Spleen (tissue), 11 donors: ENCODE data around the gene PRR30. TPM values are rescaled to one million over a fixed set of nuclear protein-coding genes. Genes with fewer than 3 reads are reported as not detected.

Source experiments
- DNase-seq: peaks from one replicate; pipeline ENCODE4 v3.0.0-alpha.2; 2020
- H3K27ac ChIP-seq, 8 donors: fragments of 200-600 bp; sonication (generic) in 7 of 8; 1 replicate in 4 of 8; 2 replicates in 4 of 8; pipeline versions ENCODE4 v1.5.0 to v1.8.0; 2016 to 2021; ENCODE audit warnings: inconsistent platforms in 4 of 8, mild to moderate bottlenecking in 4 of 8, moderate library complexity in 1 of 8
- H3K27me3 ChIP-seq, 7 donors: fragments of 200-600 bp; sonication (generic) in 6 of 7; replicated peaks in 1 of 7; 1 replicate in 4 of 7; 2 replicates in 3 of 7; pipeline versions ENCODE4 v1.5.0 to v1.8.0; 2016 to 2021; ENCODE audit warnings: inconsistent platforms in 3 of 7, mild to moderate bottlenecking in 1 of 7
- H3K36me3 ChIP-seq, 6 donors: fragments of 200-600 bp; sonication (generic) in 5 of 6; 1 replicate in 4 of 6; 2 replicates in 2 of 6; pipeline versions ENCODE4 v1.5.0 to v1.8.0; 2016 to 2021; ENCODE audit warnings: inconsistent platforms in 2 of 6
- H3K4me1 ChIP-seq, 6 donors: fragments of 200-600 bp; sonication (generic) in 5 of 6; 1 replicate in 3 of 6; 2 replicates in 3 of 6; pipeline versions ENCODE4 v1.5.0 to v1.8.0; 2016 to 2021; ENCODE audit warnings: inconsistent platforms in 3 of 6
- H3K4me3 ChIP-seq, 8 donors: fragments of 200-600 bp; sonication (generic) in 7 of 8; 1 replicate in 4 of 8; 2 replicates in 4 of 8; pipeline versions ENCODE4 v1.5.0 to v1.8.0; 2016 to 2021; ENCODE audit warnings: inconsistent platforms in 4 of 8, mild to moderate bottlenecking in 4 of 8, moderate library complexity in 2 of 8
- H3K9me3 ChIP-seq, 8 donors: fragments of 200-600 bp; sonication (generic) in 7 of 8; 1 replicate in 4 of 8; 2 replicates in 4 of 8; pipeline versions ENCODE4 v1.5.0 to v1.8.0; 2016 to 2021; ENCODE audit warnings: inconsistent platforms in 4 of 8
- POLR2A ChIP-seq, 3 donors: fragments of 450-650 bp; IDR thresholded peaks; one replicate each; pipeline ENCODE4 v1.5.1; 2017; ENCODE audit warnings: antibody characterized with exemption in 3 of 3, mild to moderate bottlenecking in 1 of 3
- POLR2AphosphoS5 ChIP-seq, 3 donors: sonication (generic); formaldehyde crosslinking; IDR thresholded peaks; one replicate each; pipeline ENCODE4 v1.5.1; 2017; ENCODE audit warnings: antibody characterized with exemption in 3 of 3
- WGBS, 5 donors: extraction: QIAGEN DNeasy Blood & Tissue Kit in 3 of 5; methylation state at CpG; one replicate each; pipeline versions ENCODE4 v1.1.5 to v1.1.7; 2013 to 2018; 5-methylcytosine and 5-hydroxymethylcytosine counted together
- intact Hi-C: fragments of 100-400 bp; cut with DNase I; formaldehyde crosslinking; loops from one replicate; pipeline ENCODE4 v1.15.0; 2023; ENCODE audit warnings: low total_unique reads
- polyA plus RNA-seq, 3 donors: library from polyadenylated mRNA; stranded (reverse); fragments of 200-250 nt; gene quantifications; one replicate each; pipeline ENCODE4 v1.2.1, GENCODE V29; 2013
- total RNA-seq, 7 donors: library from RNA; depleted of rRNA in 3 of 7; stranded (reverse); fragments of >200 nt in 3 of 7; fragmentation: NEBNext Ultra II Directional in 4 of 7; extraction: Animal tissue kit (Norgen Biotek cat#: 25700) in 4 of 7; gene quantifications; one replicate each; pipeline versions ENCODE4 v1.1.0 to v1.2.1, GENCODE V29; 2016 to 2021
- TF ChIP-seq, protein P1 (sequence below), 11 experiments: fragments of 200-600 bp in 7 of 11; fragments of 450-650 bp in 4 of 11; sonication (generic) in 4 of 11; IDR thresholded peaks in 8 of 11; conservative IDR thresholded peaks in 3 of 11; 1 replicate in 7 of 11; 2 replicates in 4 of 11; pipeline versions ENCODE4 v1.4.0 to v1.8.0; 2016 to 2021; ENCODE audit warnings: antibody characterized with exemption in 11 of 11, inconsistent platforms in 4 of 11, mild to moderate bottlenecking in 1 of 11
- donor health status: healthy with polysubstance abuse.
- donor health status: DM: no; HTN: no; CAD: no; lungs with moderate emphysema.
- donor health status: DM: no; HTN: no; CAD: no.
- donor health status: Bipolar disorder and iron deficiency.
- donor health status: healthy.
- donor health status: DM: no; HTN: no; CAD: no.
- donor health status: DM: yes; HTN: yes; CAD: no.

PRR30 gene
- total and polyA plus RNA-seq, 10 donors, result not detected

GRCh38 chr2:27131429-27131828, 7.8 kb downstream of the PRR30 start:
- no peak for TF ChIP-seq POLR2AphosphoS5 (IDR thresholded peaks at IDR 0.05)
- Histone ChIP-seq H3K9me3 (no peaks in the 10 kb centered on the region), H3K4me1 (peaks cover 9 to 35% (median 23%) of the 10 kb centered on the region in 6 donors), H3K27ac (no peak overlapping the region), H3K36me3 (peaks cover 0 to 46% (median 31%) of the 10 kb centered on the region in 6 donors), H3K27me3 (no peaks in the 10 kb centered on the region), H3K4me3 (no peak overlapping the region)
- intact Hi-C loops, result no loop called here
- no peak for DNase-seq
- 87 to 95% (median 93%) methylated on average over 11 of the region's 11 CpGs for WGBS, 5 donors

- Histone ChIP-seq H3K4me1 (peaks cover 9 to 33% (median 23%) of the 10 kb centered on the region in 6 donors), H3K4me3 (no peak overlapping the region), H3K27me3 (no peaks in the 10 kb centered on the region), H3K9me3 (no peaks in the 10 kb centered on the region), H3K27ac (no peak overlapping the region), H3K36me3 (peaks cover 0 to 46% (median 31%) of the 10 kb centered on the region in 6 donors)
- 92 to 97% (median 93%) methylated on average over 10 of the region's 10 CpGs for WGBS, 5 donors
- TF ChIP-seq POLR2A (IDR thresholded peaks at IDR 0.05) (no peak), POLR2AphosphoS5 (IDR thresholded peaks at IDR 0.05) (peak in 2 of 3 donors; percentile 29 to 36)
- DNase-seq, result peak; percentile 56
- intact Hi-C loops, result no loop called here
These were observed 8.8 kb downstream of the PRR30 start for GRCh38 chr2:27130396-27130795.

GRCh38 chr2:27128668-27129571, 10.3 kb downstream of the PRR30 start:
- intact Hi-C loops, result no loop called here
- Histone ChIP-seq H3K36me3 (peaks cover 0 to 46% (median 31%) of the 10 kb centered on the region in 6 donors), H3K4me1 (peaks cover 9 to 27% (median 21%) of the 10 kb centered on the region in 6 donors), H3K27me3 (no peaks in the 10 kb centered on the region), H3K27ac (no peak overlapping the region), H3K4me3 (no peak overlapping the region), H3K9me3 (no peaks in the 10 kb centered on the region)
- DNase-seq, result no peak
- 78 to 88% (median 82%) methylated on average over 11 of the region's 11 CpGs for WGBS, 5 donors
- TF ChIP-seq POLR2A (IDR thresholded peaks at IDR 0.05), result no peak
- TF ChIP-seq, protein P1, sequence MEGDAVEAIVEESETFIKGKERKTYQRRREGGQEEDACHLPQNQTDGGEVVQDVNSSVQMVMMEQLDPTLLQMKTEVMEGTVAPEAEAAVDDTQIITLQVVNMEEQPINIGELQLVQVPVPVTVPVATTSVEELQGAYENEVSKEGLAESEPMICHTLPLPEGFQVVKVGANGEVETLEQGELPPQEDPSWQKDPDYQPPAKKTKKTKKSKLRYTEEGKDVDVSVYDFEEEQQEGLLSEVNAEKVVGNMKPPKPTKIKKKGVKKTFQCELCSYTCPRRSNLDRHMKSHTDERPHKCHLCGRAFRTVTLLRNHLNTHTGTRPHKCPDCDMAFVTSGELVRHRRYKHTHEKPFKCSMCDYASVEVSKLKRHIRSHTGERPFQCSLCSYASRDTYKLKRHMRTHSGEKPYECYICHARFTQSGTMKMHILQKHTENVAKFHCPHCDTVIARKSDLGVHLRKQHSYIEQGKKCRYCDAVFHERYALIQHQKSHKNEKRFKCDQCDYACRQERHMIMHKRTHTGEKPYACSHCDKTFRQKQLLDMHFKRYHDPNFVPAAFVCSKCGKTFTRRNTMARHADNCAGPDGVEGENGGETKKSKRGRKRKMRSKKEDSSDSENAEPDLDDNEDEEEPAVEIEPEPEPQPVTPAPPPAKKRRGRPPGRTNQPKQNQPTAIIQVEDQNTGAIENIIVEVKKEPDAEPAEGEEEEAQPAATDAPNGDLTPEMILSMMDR (IDR thresholded peaks at IDR 0.05 in 8 of 11, conservative IDR thresholded peaks at IDR 0.05 in 3 of 11), result no peak
- TF ChIP-seq POLR2AphosphoS5 (IDR thresholded peaks at IDR 0.05), result peak in 1 of 3 donors; percentile 35

- intact Hi-C loops, result no loop called here
- WGBS, 5 donors, result 86 to 94% (median 90%) methylated on average over 7 to 9 of the region's 9 CpGs
- Histone ChIP-seq H3K36me3 (peaks cover 0 to 44% (median 31%) of the 10 kb centered on the region in 6 donors), H3K27ac (no peak overlapping the region), H3K4me1 (peaks cover 2 to 24% (median 17%) of the 10 kb centered on the region in 6 donors), H3K4me3 (no peak overlapping the region), H3K9me3 (no peaks in the 10 kb centered on the region), H3K27me3 (no peaks in the 10 kb centered on the region)
- DNase-seq, result no peak
- TF ChIP-seq POLR2A (IDR thresholded peaks at IDR 0.05) (no peak), POLR2AphosphoS5 (IDR thresholded peaks at IDR 0.05) (peak in 1 of 3 donors; percentile 43)
- TF ChIP-seq, protein P1 (IDR thresholded peaks at IDR 0.05 in 8 of 11, conservative IDR thresholded peaks at IDR 0.05 in 3 of 11), result no peak
These were observed 11.1 kb downstream of the PRR30 start for GRCh38 chr2:27127883-27128667.
